HG02884 (cell line): ENCODE data around the gene SV2B.

ENCODE experiments used
- ATAC-seq: cut with Tn5 transposase; IDR thresholded peaks from one replicate; pipeline ENCODE4 v1.9.1; 2021; ENCODE audit warnings: mild to moderate bottlenecking, moderate library complexity; ENCODE audit not compliant: unreplicated experiment

The SV2B gene

DNA sequence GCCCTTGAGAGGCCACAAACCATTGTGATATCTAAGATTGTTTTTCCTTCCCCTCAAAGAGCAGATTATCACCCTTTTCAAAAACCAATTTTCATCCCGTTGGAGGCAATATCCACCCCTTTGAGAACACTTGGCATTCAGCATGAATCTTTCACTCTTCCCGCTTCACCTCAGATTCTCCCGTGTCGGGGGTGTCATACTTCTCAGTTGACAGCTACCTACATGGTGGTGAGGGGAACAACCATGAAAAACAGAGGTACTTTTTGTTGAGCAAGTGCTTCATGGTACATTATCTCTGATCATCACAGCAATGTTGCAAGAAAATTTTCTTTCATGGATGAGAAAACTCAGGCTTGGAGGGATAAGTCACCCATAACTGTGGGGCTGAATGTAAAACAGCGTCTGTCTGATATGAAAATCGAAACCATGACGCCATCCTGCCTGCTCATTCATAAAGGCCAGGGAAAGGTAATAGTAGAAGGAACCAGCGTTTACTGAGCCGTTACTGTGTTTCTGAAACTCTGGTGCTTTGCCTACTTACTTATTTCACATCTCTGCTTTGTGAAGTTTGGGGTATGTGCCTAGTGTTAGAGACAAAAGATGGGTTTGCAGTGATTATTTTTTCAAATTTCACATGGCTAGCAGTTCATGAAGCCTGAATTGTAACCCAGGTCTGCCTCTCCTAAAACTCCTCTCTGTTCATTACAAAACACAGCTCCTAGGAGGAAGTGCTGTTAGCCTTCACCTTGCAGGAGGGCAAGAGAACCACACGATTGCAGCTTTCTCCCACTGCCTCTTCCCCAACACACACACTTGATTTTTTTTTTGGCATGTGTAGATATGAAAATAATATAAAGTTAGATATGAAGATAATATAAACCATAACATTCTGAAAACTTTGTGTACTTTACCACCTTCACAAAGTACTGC lies 35.4 kb downstream of the SV2B start:
- peak; percentile 83 for ATAC-seq

- no peak for ATAC-seq
Measured at GRCh38 chr15:91136386-91136923, 36.4 kb downstream of the SV2B start.

DNA sequence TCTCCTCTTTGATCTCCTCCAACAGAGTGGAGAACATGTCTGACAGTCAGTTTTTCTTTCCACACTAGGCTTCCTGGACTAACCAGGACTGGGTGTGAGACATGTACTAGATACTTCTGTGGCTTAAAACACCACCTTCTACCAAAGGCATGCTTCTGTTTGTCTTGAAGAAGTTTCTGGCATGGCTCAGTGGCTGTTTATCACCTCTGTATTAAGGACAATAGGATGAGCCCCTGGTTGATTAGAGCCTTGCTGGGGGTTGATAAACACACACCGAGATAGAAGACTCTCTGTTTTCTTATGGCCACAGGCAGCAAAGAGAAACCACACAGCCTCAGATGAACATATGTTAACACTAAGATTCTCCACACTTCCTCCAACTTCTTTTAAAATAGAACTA lies 40.5 kb downstream of the SV2B start:
- no peak for ATAC-seq

- no peak for ATAC-seq
Measured at GRCh38 chr15:91141097-91141496, 41.0 kb downstream of the SV2B start.

DNA sequence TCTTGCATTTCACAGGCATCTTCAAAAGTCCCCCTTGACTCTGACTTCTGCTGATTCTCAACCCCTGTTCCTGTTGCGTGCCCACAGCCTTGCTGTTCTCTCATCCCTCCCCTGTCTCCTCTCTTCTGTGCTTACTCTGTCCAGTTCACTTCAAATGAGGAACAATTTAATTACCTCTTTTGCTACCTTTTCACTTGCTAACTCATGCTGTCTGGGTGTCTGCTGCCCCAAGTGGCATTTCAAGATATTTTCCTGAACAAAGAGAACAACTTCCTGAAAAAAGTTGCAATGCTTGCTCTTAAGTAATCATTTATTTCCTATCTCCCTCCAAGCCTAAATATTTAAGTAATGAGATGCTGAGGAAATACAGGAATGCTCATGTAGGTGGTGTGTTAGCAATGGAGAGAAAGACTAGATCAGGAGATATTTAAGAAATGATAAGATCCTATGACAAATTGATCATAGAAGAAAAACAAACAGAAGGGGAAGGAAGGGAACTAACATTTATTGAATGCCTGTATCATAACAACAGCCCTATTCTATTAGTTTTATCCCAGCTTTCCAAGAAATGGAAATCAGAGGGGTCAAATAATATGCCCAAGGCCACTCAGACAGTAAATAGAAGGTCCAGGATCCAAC lies 42.2 kb downstream of the SV2B start:
- ATAC-seq, result no peak

GRCh38 chr15:91142946-91143345 lies 42.9 kb downstream of the SV2B start:
- no peak for ATAC-seq

GRCh38 chr15:91146728-91147127 lies 46.7 kb downstream of the SV2B start:
- ATAC-seq, result no peak

DNA sequence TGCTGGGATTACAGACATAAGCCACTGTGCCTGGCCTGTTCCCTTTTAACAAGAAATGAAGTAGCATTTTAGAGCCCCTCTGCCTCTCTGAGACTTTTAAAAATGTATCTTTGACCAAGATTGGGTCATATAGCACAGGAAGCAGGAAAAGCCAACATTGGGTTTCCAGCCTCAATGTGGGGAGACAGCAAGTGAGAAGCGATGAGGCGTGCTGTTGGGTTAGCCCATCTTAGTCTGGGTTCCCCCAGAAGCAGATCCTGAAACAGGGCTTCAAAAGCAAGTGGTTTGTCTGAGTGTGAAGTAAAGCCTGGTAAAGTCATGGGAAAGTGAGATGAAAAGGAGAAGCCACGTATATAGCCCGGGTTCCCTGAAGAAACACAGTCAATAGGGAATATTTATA lies 48.2 kb downstream of the SV2B start:
- no peak for ATAC-seq

- ATAC-seq, result no peak
Measured at GRCh38 chr15:91150502-91151160, 50.6 kb downstream of the SV2B start.

GRCh38 chr15:91151781-91152563 lies 51.9 kb downstream of the SV2B start:
- ATAC-seq, result no peak

DNA sequence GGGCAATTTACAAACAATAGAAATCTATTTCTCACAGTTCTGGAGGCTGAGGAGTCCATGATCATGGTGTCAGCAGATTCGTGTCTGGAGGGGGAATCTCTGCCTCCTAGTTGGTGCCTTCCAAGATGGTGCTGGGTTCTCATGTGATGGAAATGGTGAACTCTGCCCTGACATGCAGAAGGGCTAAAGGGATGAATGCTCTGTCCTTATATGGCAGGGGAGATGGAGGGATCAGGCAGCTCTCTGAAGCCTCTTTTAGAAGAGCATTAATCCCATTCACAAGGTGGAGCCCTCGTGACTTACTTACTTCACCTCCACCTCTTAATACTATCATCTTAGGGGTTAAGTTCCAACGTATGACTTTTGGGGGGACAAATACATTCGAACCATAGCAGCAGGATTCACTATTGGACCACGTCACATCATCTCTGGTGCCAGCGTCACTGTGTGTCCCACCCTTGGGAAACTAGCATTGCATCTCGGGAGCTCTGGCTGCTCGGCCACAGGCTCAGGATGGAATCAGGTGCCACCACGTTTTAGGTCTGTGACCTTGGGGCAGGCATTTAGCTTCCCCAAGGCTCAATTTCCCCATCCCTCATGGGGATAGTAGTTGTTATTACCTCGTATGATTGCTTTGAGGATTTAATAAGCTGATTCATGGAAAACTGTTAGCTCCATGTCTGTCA lies 53.0 kb downstream of the SV2B start:
- no peak for ATAC-seq

- ATAC-seq, result no peak
Measured at GRCh38 chr15:91153954-91154353, 53.9 kb downstream of the SV2B start.

- ATAC-seq, result no peak
Measured at GRCh38 chr15:91156175-91156726, 56.2 kb downstream of the SV2B start.

- no peak for ATAC-seq
Measured at GRCh38 chr15:91158415-91159394, 58.6 kb downstream of the SV2B start.

DNA sequence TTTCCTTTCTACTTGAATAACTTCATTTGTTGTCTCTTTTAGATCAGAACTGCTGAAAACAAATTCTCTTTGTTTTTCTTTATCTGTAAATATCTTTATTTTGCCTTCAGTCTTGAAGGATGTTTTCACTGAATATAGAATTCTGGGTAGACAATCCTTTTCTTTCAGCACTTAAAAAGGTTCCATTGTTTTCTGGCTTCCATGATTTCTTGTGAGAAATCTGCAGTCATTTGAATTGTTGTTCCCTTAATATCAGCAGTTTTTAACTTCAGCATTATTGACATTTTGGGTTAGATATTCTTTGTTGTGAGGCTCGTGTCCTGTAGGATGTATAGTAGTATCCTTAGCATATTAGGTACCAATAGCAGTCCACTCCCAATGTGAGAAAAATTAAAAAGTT lies 65.8 kb downstream of the SV2B start:
- ATAC-seq, result no peak

GRCh38 chr15:91168457-91168856 lies 68.4 kb downstream of the SV2B start:
- no peak for ATAC-seq

GRCh38 chr15:91171334-91171733 lies 71.3 kb downstream of the SV2B start:
- no peak for ATAC-seq

DNA sequence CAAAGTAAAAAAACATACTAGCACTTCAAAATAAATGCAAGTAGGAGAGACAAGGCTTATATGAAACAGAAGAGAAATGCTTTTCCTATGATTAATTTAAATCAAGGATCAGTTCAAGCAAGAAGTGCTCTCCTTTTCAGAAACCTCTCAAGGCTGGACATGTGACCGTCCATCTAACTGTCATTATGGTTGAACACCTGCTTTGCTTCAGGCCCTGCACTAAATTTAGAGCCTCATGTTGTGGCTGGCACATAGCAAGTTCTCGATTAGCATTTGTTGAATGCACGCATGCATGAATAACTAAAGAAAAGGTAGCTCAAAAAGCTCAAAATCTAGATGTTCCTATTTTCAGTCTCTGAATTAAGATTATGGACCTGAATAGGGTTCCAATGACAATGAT lies 82.0 kb downstream of the SV2B start:
- no peak for ATAC-seq

- no peak for ATAC-seq
Measured at GRCh38 chr15:91183596-91183995, 83.5 kb downstream of the SV2B start.
